ENCODE measurements around the gene GPR156. TPM values are rescaled to one million over a fixed set of nuclear protein-coding genes. Genes with fewer than 3 reads are reported as not detected.

The GPR156 gene
- polyA plus RNA-seq, 1 experiment, result 0.44 TPM

DNA sequence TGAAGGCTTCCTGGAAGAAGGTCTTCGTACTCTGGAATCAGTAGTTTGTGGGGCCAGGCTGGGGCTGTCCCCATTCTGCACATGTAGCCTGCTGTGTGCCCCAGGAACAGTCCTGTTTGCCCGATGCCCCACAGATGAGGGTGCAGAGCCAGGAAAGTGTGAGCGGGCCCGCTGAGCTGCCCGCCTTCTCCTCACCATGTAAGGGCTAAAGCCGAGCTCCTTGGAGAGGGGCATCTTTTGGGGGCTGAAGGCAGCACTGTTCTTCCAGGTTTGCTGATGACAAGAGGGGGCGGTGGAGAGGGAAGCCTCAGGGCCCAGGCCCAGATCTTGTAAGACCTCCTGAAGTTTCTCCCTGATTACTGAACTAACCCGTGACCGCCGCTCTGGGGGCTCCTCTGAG is 117.5 kb downstream of the GPR156 start:
- TF ChIP-seq, protein P1, sequence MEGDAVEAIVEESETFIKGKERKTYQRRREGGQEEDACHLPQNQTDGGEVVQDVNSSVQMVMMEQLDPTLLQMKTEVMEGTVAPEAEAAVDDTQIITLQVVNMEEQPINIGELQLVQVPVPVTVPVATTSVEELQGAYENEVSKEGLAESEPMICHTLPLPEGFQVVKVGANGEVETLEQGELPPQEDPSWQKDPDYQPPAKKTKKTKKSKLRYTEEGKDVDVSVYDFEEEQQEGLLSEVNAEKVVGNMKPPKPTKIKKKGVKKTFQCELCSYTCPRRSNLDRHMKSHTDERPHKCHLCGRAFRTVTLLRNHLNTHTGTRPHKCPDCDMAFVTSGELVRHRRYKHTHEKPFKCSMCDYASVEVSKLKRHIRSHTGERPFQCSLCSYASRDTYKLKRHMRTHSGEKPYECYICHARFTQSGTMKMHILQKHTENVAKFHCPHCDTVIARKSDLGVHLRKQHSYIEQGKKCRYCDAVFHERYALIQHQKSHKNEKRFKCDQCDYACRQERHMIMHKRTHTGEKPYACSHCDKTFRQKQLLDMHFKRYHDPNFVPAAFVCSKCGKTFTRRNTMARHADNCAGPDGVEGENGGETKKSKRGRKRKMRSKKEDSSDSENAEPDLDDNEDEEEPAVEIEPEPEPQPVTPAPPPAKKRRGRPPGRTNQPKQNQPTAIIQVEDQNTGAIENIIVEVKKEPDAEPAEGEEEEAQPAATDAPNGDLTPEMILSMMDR (IDR thresholded peaks at IDR 0.05; ENCODE audit: insufficient read depth, low read depth, low read length), result no peak
- H3K27me3 ChIP-seq (ENCODE audit: control insufficient read depth, insufficient read depth, low read length), result no peaks in the 10 kb centered on the region
- H3K36me3 ChIP-seq (ENCODE audit: control insufficient read depth, insufficient read depth, low read length), result no peaks in the 10 kb centered on the region
- no peak for DNase-seq (ENCODE audit: low read depth)
- CTCF ChIA-PET, result no interaction called here
- POLR2A ChIA-PET, result no interaction called here
- no peak overlapping the region for H3K4me3 ChIP-seq (ENCODE audit: low read depth, low read length)

DNA sequence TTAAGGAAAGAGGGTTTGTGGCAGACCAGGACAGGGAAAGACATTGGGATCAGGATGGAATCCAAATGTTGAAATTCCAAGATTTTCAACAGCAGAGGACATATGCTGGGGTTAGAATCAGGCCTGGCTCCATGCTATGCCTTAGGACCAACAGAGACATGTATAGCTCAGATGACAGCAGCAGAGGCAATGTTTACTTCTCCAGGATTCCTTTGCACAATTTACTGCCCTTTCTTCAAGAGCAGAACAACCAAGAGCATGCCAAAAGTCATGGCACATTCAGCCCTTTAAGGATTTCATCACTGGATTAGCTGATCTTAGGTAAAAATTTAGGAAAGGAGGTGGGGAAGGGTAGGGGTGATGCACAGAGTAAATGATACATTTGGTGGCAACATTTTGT is 121.2 kb downstream of the GPR156 start:
- ChIA-PET CTCF (no interaction called here), POLR2A (no interaction called here)
- Histone ChIP-seq H3K27me3 (ENCODE audit: control insufficient read depth, insufficient read depth, low read length) (no peaks in the 10 kb centered on the region), H3K4me3 (ENCODE audit: low read depth, low read length) (no peak overlapping the region), H3K36me3 (ENCODE audit: control insufficient read depth, insufficient read depth, low read length) (no peaks in the 10 kb centered on the region)
- DNase-seq (ENCODE audit: low read depth), result no peak
- TF ChIP-seq, protein P1 (IDR thresholded peaks at IDR 0.05; ENCODE audit: insufficient read depth, low read depth, low read length), result no peak

DNA sequence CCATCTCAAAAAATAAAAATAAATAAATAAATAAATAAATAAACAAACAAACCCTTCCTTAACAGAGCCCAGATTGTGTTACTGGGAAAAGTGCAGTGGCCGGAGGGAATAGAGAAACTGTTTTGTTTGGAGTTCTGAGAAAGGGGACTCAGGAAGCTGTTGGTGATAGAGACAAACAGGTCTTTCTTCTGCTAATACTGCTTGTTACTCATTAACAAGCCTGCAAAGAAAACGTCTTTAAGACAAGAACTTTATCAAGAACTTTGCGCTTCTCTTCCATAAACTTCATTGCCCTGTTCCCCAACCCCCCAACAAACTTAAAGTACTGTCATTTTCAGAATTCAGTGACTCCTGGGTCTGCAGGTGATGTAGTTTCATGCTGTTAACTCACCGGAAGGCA is 122.0 kb downstream of the GPR156 start:
- no peak for DNase-seq (ENCODE audit: low read depth)
- TF ChIP-seq, protein P1 (IDR thresholded peaks at IDR 0.05; ENCODE audit: insufficient read depth, low read depth, low read length), result no peak
- Histone ChIP-seq H3K36me3 (ENCODE audit: control insufficient read depth, insufficient read depth, low read length) (no peaks in the 10 kb centered on the region), H3K4me3 (ENCODE audit: low read depth, low read length) (no peak overlapping the region), H3K27me3 (ENCODE audit: control insufficient read depth, insufficient read depth, low read length) (no peaks in the 10 kb centered on the region)
- CTCF ChIA-PET, result no interaction called here
- POLR2A ChIA-PET, result no interaction called here

DNA sequence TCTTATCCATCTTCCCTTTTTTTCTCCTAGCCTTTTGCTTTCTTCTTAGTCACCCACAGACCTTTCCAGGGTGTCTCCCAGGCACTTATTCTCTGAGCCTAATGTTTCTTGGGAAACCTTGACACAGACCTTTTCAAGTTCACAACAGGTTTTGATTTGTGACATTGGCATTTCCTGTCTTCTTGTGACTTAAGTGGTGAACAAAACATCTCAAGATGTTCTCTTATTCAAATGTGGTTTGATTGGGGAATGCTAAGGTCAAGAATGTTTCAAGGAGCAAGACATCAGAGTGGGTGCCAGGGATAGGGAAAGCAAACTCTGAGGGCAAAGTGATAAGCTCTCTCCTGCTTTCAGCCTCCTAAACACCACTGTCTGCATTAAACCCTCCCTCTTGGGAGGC is 122.6 kb downstream of the GPR156 start:
- POLR2A ChIA-PET, result no interaction called here
- peak; percentile 51 for DNase-seq (ENCODE audit: low read depth)
- TF ChIP-seq, protein P1 (IDR thresholded peaks at IDR 0.05; ENCODE audit: insufficient read depth, low read depth, low read length), result no peak
- CTCF ChIA-PET, result no interaction called here
- H3K27me3 ChIP-seq (ENCODE audit: control insufficient read depth, insufficient read depth, low read length), result no peaks in the 10 kb centered on the region
- no peak overlapping the region for H3K4me3 ChIP-seq (ENCODE audit: low read depth, low read length)
- no peaks in the 10 kb centered on the region for H3K36me3 ChIP-seq (ENCODE audit: control insufficient read depth, insufficient read depth, low read length)

DNA sequence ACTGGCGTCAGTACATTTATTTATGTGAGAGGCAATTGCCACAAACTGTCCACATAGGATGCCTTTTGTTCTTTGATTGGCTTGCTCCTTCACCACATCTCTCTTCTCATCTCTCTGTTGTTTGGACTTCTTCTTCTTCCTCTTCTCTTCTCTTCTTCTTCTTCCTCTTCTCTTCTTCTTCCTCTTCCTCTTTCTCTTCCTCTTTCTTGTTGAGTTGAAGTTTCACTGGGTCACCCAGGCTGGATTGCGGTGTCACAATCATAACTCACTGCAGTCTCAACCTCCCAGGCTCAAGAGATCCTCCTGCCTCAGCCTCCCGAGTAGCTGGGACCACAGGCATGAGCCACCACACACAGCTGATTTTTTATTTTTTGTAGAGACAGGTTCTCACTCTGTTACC is 123.1 kb downstream of the GPR156 start:
- Histone ChIP-seq H3K4me3 (ENCODE audit: low read depth, low read length) (no peak overlapping the region), H3K36me3 (ENCODE audit: control insufficient read depth, insufficient read depth, low read length) (no peaks in the 10 kb centered on the region), H3K27me3 (ENCODE audit: control insufficient read depth, insufficient read depth, low read length) (no peaks in the 10 kb centered on the region)
- POLR2A ChIA-PET, result no interaction called here
- TF ChIP-seq, protein P1 (IDR thresholded peaks at IDR 0.05; ENCODE audit: insufficient read depth, low read depth, low read length), result no peak
- CTCF ChIA-PET, result no interaction called here
- no peak for DNase-seq (ENCODE audit: low read depth)
